Measurements from ENCODE around the gene PGM1. TPM values are rescaled to one million over a fixed set of nuclear protein-coding genes. Genes with fewer than 3 reads are reported as not detected.

Gene PGM1
- total RNA-seq, 1 experiment from 2014 or later = 111 TPM

DNA sequence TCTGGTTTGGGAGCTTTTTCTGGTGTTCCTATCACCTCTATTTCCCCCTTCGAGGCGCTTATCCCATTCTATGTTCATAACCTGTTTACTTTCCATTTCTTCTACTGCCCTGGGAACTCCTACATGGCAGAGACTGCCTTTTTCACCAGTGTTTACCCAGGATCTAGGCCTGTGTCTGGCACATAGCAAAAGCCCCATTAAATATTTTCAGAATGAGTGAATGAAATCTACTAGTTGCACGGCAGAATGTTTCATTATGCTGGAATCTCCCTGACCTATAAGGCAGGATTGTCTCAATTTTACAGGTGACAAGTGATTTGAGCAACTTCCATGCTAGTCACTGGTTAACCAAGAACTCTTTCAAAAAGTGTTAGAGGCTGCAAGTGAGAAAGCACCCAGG is 70.1 kb downstream of the PGM1 start (continued):
- TF ChIP-seq, protein P1, sequence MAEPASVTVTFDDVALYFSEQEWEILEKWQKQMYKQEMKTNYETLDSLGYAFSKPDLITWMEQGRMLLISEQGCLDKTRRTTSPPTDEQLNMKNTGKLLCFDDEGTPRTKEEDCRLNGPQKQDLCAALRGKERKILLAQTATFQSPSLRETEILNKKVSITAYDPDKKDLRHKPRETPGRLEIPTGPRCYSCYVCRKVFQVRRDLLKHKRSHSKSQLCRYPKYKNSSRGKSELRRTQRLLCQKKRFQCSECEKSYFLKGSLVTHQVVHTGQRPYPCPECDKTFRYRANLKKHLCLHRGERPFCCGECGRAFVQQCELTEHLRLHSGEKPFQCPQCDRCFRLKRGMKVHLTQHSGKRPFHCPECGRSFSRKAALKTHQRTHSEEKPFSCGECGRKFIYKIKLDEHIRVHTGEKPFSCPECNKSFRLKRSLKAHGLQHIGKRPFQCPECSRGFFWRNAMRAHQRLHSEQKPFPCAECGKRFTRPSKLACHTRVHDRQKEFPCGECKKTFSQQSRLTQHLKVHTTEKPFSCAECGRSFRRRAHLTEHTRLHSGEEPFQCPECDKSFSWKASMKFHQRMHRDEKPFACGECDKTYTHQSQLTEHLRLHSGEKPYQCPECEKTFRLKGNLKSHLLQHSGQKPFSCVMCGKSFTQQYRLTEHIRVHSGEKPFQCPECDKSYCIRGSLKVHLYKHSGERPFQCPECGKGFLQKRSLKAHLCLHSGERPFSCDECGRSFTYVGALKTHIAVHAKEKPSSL (CRISPR knock-in tag; conservative IDR thresholded peaks at IDR 0.05) = no peak
- no peak for TF ChIP-seq FOXP1 (CRISPR knock-in tag; IDR thresholded peaks at IDR 0.05; ENCODE audit: borderline replicate concordance)
- no peak for TF ChIP-seq CREM (CRISPR knock-in tag; IDR thresholded peaks at IDR 0.05)

DNA sequence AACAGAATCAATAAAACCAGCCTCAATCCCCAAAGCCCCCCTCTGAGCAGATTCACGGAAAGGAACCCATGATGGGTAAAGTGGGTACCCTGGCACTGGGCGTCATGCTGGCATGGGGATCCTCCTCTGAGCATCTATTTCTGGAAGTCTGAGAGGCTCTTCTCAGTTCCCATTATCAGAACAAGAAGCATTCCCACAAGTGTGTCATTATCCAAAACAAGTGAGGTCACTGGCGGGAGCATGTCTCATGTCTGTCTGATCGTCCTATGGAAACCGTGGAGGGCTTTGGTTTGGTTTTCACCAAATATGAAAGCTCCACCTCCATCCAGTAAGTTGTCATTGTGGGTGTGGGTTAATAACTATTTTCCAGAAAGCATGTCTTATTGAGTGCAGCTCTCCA is 70.7 kb downstream of the PGM1 start:
- Mint-ChIP-seq H3K27ac (no peak overlapping the region), H3K4me1 (peaks cover 31% of the 10 kb centered on the region), H3K4me3 (no peak overlapping the region), H3K27me3 (ENCODE audit: low read depth) (0 out of 2 replicates have a peak, but pooled peaks cover 3% of the 10 kb centered on the region), H3K9me3 (peaks cover 21% of the 10 kb centered on the region), H3K36me3 (peaks cover 33% of the 10 kb centered on the region)
- POLR2A ChIA-PET = no interaction called here
- TF ChIP-seq CREM (CRISPR knock-in tag; IDR thresholded peaks at IDR 0.05) = no peak
- TF ChIP-seq, protein P2, sequence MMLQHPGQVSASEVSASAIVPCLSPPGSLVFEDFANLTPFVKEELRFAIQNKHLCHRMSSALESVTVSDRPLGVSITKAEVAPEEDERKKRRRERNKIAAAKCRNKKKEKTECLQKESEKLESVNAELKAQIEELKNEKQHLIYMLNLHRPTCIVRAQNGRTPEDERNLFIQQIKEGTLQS (CRISPR knock-in tag; conservative IDR thresholded peaks at IDR 0.05) = no peak
- TF ChIP-seq, protein P3, sequence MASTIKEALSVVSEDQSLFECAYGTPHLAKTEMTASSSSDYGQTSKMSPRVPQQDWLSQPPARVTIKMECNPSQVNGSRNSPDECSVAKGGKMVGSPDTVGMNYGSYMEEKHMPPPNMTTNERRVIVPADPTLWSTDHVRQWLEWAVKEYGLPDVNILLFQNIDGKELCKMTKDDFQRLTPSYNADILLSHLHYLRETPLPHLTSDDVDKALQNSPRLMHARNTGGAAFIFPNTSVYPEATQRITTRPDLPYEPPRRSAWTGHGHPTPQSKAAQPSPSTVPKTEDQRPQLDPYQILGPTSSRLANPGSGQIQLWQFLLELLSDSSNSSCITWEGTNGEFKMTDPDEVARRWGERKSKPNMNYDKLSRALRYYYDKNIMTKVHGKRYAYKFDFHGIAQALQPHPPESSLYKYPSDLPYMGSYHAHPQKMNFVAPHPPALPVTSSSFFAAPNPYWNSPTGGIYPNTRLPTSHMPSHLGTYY (CRISPR knock-in tag; IDR thresholded peaks at IDR 0.05) = no peak
- TF ChIP-seq FOXK1 (CRISPR knock-in tag; IDR thresholded peaks at IDR 0.05) = no peak
- TF ChIP-seq, protein P4, sequence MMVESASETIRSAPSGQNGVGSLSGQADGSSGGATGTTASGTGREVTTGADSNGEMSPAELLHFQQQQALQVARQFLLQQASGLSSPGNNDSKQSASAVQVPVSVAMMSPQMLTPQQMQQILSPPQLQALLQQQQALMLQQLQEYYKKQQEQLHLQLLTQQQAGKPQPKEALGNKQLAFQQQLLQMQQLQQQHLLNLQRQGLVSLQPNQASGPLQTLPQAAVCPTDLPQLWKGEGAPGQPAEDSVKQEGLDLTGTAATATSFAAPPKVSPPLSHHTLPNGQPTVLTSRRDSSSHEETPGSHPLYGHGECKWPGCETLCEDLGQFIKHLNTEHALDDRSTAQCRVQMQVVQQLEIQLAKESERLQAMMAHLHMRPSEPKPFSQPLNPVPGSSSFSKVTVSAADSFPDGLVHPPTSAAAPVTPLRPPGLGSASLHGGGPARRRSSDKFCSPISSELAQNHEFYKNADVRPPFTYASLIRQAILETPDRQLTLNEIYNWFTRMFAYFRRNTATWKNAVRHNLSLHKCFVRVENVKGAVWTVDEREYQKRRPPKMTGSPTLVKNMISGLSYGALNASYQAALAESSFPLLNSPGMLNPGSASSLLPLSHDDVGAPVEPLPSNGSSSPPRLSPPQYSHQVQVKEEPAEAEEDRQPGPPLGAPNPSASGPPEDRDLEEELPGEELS (CRISPR knock-in tag; IDR thresholded peaks at IDR 0.05) = no peak
- TF ChIP-seq GRHL2 (CRISPR knock-in tag; IDR thresholded peaks at IDR 0.05; ENCODE audit: insufficient replicate concordance, severe bottlenecking) = no peak
- TF ChIP-seq OVOL2 (CRISPR knock-in tag; IDR thresholded peaks at IDR 0.05; ENCODE audit: borderline replicate concordance) = no peak
- TF ChIP-seq, protein P5, sequence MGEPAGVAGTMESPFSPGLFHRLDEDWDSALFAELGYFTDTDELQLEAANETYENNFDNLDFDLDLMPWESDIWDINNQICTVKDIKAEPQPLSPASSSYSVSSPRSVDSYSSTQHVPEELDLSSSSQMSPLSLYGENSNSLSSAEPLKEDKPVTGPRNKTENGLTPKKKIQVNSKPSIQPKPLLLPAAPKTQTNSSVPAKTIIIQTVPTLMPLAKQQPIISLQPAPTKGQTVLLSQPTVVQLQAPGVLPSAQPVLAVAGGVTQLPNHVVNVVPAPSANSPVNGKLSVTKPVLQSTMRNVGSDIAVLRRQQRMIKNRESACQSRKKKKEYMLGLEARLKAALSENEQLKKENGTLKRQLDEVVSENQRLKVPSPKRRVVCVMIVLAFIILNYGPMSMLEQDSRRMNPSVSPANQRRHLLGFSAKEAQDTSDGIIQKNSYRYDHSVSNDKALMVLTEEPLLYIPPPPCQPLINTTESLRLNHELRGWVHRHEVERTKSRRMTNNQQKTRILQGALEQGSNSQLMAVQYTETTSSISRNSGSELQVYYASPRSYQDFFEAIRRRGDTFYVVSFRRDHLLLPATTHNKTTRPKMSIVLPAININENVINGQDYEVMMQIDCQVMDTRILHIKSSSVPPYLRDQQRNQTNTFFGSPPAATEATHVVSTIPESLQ (CRISPR knock-in tag; IDR thresholded peaks at IDR 0.05) = no peak
- no peak for TF ChIP-seq JAZF1 (CRISPR knock-in tag; IDR thresholded peaks at IDR 0.05)
- TF ChIP-seq, protein P6, sequence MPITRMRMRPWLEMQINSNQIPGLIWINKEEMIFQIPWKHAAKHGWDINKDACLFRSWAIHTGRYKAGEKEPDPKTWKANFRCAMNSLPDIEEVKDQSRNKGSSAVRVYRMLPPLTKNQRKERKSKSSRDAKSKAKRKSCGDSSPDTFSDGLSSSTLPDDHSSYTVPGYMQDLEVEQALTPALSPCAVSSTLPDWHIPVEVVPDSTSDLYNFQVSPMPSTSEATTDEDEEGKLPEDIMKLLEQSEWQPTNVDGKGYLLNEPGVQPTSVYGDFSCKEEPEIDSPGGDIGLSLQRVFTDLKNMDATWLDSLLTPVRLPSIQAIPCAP (CRISPR knock-in tag; IDR thresholded peaks at IDR 0.05) = no peak
- TF ChIP-seq, protein P7, sequence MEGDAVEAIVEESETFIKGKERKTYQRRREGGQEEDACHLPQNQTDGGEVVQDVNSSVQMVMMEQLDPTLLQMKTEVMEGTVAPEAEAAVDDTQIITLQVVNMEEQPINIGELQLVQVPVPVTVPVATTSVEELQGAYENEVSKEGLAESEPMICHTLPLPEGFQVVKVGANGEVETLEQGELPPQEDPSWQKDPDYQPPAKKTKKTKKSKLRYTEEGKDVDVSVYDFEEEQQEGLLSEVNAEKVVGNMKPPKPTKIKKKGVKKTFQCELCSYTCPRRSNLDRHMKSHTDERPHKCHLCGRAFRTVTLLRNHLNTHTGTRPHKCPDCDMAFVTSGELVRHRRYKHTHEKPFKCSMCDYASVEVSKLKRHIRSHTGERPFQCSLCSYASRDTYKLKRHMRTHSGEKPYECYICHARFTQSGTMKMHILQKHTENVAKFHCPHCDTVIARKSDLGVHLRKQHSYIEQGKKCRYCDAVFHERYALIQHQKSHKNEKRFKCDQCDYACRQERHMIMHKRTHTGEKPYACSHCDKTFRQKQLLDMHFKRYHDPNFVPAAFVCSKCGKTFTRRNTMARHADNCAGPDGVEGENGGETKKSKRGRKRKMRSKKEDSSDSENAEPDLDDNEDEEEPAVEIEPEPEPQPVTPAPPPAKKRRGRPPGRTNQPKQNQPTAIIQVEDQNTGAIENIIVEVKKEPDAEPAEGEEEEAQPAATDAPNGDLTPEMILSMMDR (IDR thresholded peaks at IDR 0.05) = no peak
- ATAC-seq (no peak), DNase-seq (ENCODE audit: low spot score) (no peak)
- CTCF ChIA-PET = interaction anchor here (1.1 kb wide), 1 partner anchor 500 kb away, joined by 3 read pairs; no protein-coding TSS in a partner anchor

Measured in WTC11 (cell line).